Psoas muscle (tissue), 8 donors: ENCODE measurements around the gene RFK. TPM values are rescaled to one million over a fixed set of nuclear protein-coding genes. Genes with fewer than 3 reads are reported as not detected.

Experiments
- ATAC-seq, 4 donors: fragments of 200-7000 bp; cut with Tn5 transposase; one replicate each; pipeline ENCODE4 v1.9.1; 2020; ENCODE audit warnings: moderate library complexity in 3 of 4, mild to moderate bottlenecking in 2 of 4
- DNase-seq, 2 donors: peaks; one replicate each; pipeline ENCODE4 v3.0.0-alpha.2; 2020
- H3K27ac ChIP-seq: fragments of 200-600 bp; one replicate; pipeline ENCODE4 v1.8.0; 2022
- H3K27me3 ChIP-seq, 3 donors: fragments of 200-600 bp in 1 of 3; one replicate each; pipeline versions ENCODE4 v1.6.1 to v1.8.0; 2013 to 2022; ENCODE audit warnings: low read length in 2 of 3, mild to moderate bottlenecking in 2 of 3, moderate library complexity in 1 of 3; ENCODE audit not compliant: insufficient read depth in 3 of 3
- H3K36me3 ChIP-seq, 2 donors: fragments of 200-600 bp in 1 of 2; one replicate each; pipeline versions ENCODE4 v1.6.1 to v1.8.0; 2013 to 2022; ENCODE audit warnings: low read depth in 1 of 2, mild to moderate bottlenecking in 1 of 2, moderate library complexity in 1 of 2; ENCODE audit not compliant: insufficient read depth in 1 of 2
- H3K4me1 ChIP-seq: fragments of 200-600 bp; one replicate; pipeline ENCODE4 v1.8.0; 2022
- H3K4me3 ChIP-seq: fragments of 200-600 bp; one replicate; pipeline ENCODE4 v1.8.0; 2022; ENCODE audit warnings: mild to moderate bottlenecking
- H3K9me3 ChIP-seq: fragments of 200-600 bp; one replicate; pipeline ENCODE4 v1.8.0; 2022
- CTCF ChIP-seq: fragments of 200-600 bp; IDR thresholded peaks from one replicate; pipeline ENCODE4 v1.8.0; 2022; ENCODE audit warnings: antibody characterized with exemption
- WGBS, 3 donors: extraction: QIAGEN DNeasy Blood & Tissue Kit; methylation state at CpG; one replicate each; pipeline versions ENCODE4 v1.1.6 to v1.1.7; 2013; 5-methylcytosine and 5-hydroxymethylcytosine counted together
- intact Hi-C, 2 donors: fragments of 100-400 bp; cut with DNase I; formaldehyde crosslinking; loops; one replicate each; pipeline versions ENCODE4 v1.11.0 to v1.14.2; 2022
- polyA plus RNA-seq, 3 donors: library from polyadenylated mRNA; stranded (reverse); fragments of 200-250 nt; gene quantifications; one replicate each; pipeline ENCODE4 v1.2.3, GENCODE V29; 2013
- total RNA-seq, 4 donors: library from RNA; stranded (reverse); fragmentation: NEBNext Ultra II Directional in 2 of 4; extraction: Animal tissue kit (Norgen Biotek cat#: 25700) in 2 of 4; gene quantifications; one replicate each; pipeline versions ENCODE4 v1.2.1 to v1.2.4, GENCODE V29; 2021 to 2023
- donor health status: healthy with polysubstance abuse.
- donor health status: DM: no; HTN: no; CAD: no; lungs with moderate emphysema.
- donor health status: Bipolar disorder and iron deficiency.
- donor health status: healthy.
- donor health status: DM: yes; HTN: yes; CAD: no.
- donor health status: DM: no; HTN: no; CAD: no.
- donor health status: DM: no; HTN: no; CAD: no.
- donor health status: DM: yes; HTN: yes; CAD: no.

The RFK gene
- total and polyA plus RNA-seq, 7 donors, result 12.1 to 28.0 (median 15.4) TPM

GRCh38 chr9:76417394-76417793 lies 23.2 kb upstream of the RFK start:
- no peak for TF ChIP-seq CTCF
- H3K9me3 ChIP-seq, result peaks cover 5% of the 10 kb centered on the region
- intact Hi-C loops, result no loop called here
- H3K27me3 ChIP-seq, result no peaks in the 10 kb centered on the region
- H3K4me3 ChIP-seq, result no peak overlapping the region
- no peak overlapping the region for H3K27ac ChIP-seq
- DNase-seq (no peak), ATAC-seq (no peak)
- WGBS, 3 donors, result 0 to 47% (median 45%) methylated on average over 1 of the region's 1 CpG
- H3K36me3 ChIP-seq, result no peaks in the 10 kb centered on the region
- H3K4me1 ChIP-seq, result no peaks in the 10 kb centered on the region

DNA sequence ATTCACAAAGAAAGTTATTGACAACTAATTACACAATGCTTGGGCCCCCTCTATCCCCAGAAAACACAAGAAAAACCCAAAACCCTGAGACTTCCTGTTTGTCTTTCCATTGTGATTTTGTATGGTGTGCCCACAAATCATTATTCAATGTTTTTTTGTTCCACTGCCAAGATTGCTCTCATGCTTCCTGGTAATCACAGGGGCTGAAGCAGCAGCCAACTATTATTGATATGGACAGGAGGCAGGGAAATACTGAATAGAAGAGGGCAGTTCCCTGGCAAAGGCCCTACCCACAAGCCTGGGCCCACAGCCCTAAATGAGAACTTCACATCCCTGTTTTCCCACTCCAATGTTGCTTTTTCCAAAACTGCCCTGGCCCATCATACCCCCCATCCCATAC lies 21.5 kb upstream of the RFK start:
- no peak for ATAC-seq
- no peak overlapping the region for H3K4me3 ChIP-seq
- no peaks in the 10 kb centered on the region for H3K27me3 ChIP-seq
- H3K36me3 ChIP-seq, result no peaks in the 10 kb centered on the region
- no peak for TF ChIP-seq CTCF
- intact Hi-C loops, result no loop called here
- H3K27ac ChIP-seq, result no peak overlapping the region
- H3K4me1 ChIP-seq, result no peaks in the 10 kb centered on the region
- H3K9me3 ChIP-seq, result peaks cover 5% of the 10 kb centered on the region
- DNase-seq, result no peak

DNA sequence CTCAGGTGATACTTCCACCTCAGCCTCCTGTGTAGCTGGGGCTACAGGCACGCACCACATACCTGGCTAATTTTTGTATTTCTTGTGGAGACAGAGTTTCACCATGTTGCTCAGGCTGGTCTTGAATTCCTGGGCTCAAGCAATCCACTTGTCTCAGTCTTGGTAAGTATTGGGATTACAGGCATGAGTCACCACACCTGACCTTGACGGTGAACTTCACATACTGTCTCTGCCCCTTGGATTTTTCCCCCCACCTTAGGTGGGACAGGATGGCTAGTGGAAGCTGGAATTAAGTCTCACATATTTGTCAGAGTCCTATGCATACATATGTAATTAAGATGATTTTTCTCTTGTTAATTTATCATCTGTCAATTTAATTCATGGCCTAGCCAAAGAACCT lies 20.9 kb upstream of the RFK start:
- H3K27ac ChIP-seq, result no peak overlapping the region
- intact Hi-C loops, result no loop called here
- peaks cover 5% of the 10 kb centered on the region for H3K9me3 ChIP-seq
- no peaks in the 10 kb centered on the region for H3K4me1 ChIP-seq
- DNase-seq (no peak), ATAC-seq (no peak)
- H3K4me3 ChIP-seq, result no peak overlapping the region
- no peaks in the 10 kb centered on the region for H3K27me3 ChIP-seq
- 62 to 89% (median 73%) methylated on average over 2 of the region's 2 CpGs for WGBS, 3 donors
- H3K36me3 ChIP-seq, result no peaks in the 10 kb centered on the region
- no peak for TF ChIP-seq CTCF

DNA sequence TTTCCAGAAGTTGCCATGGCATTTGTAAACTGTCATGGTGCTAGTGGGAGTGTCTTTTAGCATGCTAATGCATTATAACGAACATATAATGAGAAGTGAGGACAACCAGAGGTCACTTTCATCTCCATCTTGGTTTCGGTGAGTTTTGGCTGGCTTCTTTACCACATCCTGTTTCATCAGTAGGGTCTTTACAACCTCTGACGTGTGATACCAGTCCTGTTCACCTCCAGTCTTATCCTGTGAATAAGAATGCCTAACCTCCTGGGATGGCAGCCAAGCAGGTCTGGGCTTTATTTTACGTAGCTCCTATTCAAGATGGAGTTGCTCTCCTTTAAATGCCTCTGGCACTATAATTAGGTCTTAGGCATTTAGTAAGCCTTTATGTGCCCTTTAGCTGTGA lies 20.4 kb upstream of the RFK start:
- intact Hi-C loops, result no loop called here
- no peak for ATAC-seq
- no peaks in the 10 kb centered on the region for H3K27me3 ChIP-seq
- H3K4me1 ChIP-seq, result no peaks in the 10 kb centered on the region
- DNase-seq, result no peak
- H3K4me3 ChIP-seq, result no peak overlapping the region
- WGBS, 3 donors, result 64 to 75% (median 71%) methylated on average over 4 of the region's 4 CpGs
- no peaks in the 10 kb centered on the region for H3K36me3 ChIP-seq
- no peak for TF ChIP-seq CTCF
- no peak overlapping the region for H3K27ac ChIP-seq
- peaks cover 5% of the 10 kb centered on the region for H3K9me3 ChIP-seq

DNA sequence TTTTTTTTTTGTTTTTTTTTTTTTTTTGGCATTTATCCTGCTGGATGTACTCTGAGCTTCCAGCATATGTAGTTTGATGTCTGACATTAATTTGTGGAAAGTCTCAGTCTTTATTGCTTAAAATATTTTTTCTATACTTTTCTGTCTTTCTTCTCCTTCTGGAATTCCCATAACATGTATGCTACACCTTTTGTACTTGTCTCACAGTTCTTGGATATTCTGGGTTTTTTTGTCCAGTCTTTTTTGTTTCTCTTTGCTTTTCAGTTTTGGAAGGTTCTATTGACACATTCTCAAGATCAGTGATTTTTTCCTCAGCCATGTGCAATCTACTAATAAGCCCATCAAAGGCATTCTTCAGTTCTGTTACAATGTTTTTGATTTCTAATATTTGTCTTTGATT lies 19.4 kb upstream of the RFK start:
- ATAC-seq (no peak), DNase-seq (no peak)
- Histone ChIP-seq H3K27ac (no peak overlapping the region), H3K36me3 (no peaks in the 10 kb centered on the region), H3K4me3 (no peak overlapping the region), H3K4me1 (no peaks in the 10 kb centered on the region), H3K9me3 (peaks cover 5% of the 10 kb centered on the region), H3K27me3 (no peaks in the 10 kb centered on the region)
- TF ChIP-seq CTCF, result no peak
- intact Hi-C loops, result no loop called here
